ENCODE data around the gene PREX1. TPM values are rescaled to one million over a fixed set of nuclear protein-coding genes. Genes with fewer than 3 reads are reported as not detected.

PREX1 gene
- total RNA-seq, 1 experiment from 2014 or later: 20.0 TPM

- DNase-seq (ENCODE audit: low read depth, low spot score) (no peak), ATAC-seq (no peak)
- TF ChIP-seq SIN3A (IDR thresholded peaks at IDR 0.05; ENCODE audit: borderline replicate concordance, insufficient read depth, low read depth, low read length) (no peak), CTCF (IDR thresholded peaks at IDR 0.05) (no peak), POLR2AphosphoS5 (IDR thresholded peaks at IDR 0.05; ENCODE audit: low read depth, low read length) (no peak), TCF7L2 (IDR thresholded peaks at IDR 0.05; ENCODE audit: low read depth, low read length) (no peak)
- TF ChIP-seq, protein P1, sequence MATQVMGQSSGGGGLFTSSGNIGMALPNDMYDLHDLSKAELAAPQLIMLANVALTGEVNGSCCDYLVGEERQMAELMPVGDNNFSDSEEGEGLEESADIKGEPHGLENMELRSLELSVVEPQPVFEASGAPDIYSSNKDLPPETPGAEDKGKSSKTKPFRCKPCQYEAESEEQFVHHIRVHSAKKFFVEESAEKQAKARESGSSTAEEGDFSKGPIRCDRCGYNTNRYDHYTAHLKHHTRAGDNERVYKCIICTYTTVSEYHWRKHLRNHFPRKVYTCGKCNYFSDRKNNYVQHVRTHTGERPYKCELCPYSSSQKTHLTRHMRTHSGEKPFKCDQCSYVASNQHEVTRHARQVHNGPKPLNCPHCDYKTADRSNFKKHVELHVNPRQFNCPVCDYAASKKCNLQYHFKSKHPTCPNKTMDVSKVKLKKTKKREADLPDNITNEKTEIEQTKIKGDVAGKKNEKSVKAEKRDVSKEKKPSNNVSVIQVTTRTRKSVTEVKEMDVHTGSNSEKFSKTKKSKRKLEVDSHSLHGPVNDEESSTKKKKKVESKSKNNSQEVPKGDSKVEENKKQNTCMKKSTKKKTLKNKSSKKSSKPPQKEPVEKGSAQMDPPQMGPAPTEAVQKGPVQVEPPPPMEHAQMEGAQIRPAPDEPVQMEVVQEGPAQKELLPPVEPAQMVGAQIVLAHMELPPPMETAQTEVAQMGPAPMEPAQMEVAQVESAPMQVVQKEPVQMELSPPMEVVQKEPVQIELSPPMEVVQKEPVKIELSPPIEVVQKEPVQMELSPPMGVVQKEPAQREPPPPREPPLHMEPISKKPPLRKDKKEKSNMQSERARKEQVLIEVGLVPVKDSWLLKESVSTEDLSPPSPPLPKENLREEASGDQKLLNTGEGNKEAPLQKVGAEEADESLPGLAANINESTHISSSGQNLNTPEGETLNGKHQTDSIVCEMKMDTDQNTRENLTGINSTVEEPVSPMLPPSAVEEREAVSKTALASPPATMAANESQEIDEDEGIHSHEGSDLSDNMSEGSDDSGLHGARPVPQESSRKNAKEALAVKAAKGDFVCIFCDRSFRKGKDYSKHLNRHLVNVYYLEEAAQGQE (IDR thresholded peaks at IDR 0.05; ENCODE audit: insufficient read depth in 1 of 2, low read depth in 2 of 2, low read length in 1 of 2): no peak
- H3K4me3 ChIP-seq (ENCODE audit: low read depth in 2 of 2, low read length in 2 of 2): no peak overlapping the region
- in situ Hi-C loops (cut with HindIII; ENCODE audit: low pct_unique_long_range_greater_than_20kb, low sequenced_read_pairs): no loop called here
- H3K4me1 ChIP-seq (ENCODE audit: control insufficient read depth, insufficient read depth, low read length): no peaks in the 10 kb centered on the region
- H3K36me3 ChIP-seq (ENCODE audit: control insufficient read depth, insufficient read depth, low read length): no peaks in the 10 kb centered on the region
- ChIA-PET CTCF (no interaction called here), POLR2A (no interaction called here)
- H3K27me3 ChIP-seq (ENCODE audit: control insufficient read depth, insufficient read depth, low read length): no peaks in the 10 kb centered on the region
- BruUV-seq (replicated peaks): no TSS peak
- intact Hi-C loops (cut with micrococcal nuclease; ENCODE audit: unreplicated experiment): no loop called here
- no peaks in the 10 kb centered on the region for H3K9me3 ChIP-seq (ENCODE audit: control insufficient read depth, insufficient read depth, low read depth, low read length)
- H3K27ac ChIP-seq (ENCODE audit: low read length): no peak overlapping the region
These were observed 94.5 kb downstream of the PREX1 start for GRCh38 chr20:48733296-48733790.

DNA sequence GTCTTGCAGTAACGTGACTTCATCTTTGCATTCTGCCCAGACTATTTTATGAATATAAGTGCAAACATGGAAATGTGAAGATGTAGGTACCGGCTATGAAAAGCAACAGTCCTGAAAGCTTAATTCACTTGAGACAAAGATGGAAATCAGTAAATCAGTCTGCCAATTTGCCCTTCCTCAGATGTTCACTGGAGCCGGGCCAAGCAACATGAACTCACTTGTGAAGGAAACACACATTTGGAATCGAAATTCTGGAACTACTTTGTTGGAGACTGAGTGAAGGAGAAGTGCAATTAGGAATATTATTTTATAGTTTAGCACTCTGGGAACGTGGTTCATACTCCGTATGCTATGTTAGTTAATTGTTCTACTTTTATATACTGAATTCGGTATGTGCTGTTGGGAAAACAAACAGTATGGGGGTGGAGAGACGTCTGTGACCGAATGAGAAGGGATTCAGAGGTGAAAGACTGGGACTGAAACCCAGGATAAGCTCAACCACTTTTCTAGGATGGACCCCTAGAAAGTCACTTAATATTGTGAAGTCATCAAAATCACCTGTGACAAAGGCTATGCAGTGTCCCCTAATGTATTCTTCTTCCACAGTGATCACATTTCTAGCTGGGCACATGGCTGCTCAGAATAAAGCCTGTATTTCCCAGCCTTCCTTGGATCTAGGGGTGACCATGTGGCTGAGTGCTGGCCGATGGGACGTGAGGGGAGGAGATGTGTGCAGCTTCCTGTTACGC, 95.5 kb downstream of the PREX1 start:
- DNase-seq (ENCODE audit: low read depth, low spot score) (no peak), ATAC-seq (no peak)
- Histone ChIP-seq H3K27ac (ENCODE audit: low read length) (no peak overlapping the region), H3K9me3 (ENCODE audit: control insufficient read depth, insufficient read depth, low read depth, low read length) (no peaks in the 10 kb centered on the region), H3K4me3 (ENCODE audit: low read depth in 2 of 2, low read length in 2 of 2) (no peak overlapping the region), H3K4me1 (ENCODE audit: control insufficient read depth, insufficient read depth, low read length) (no peaks in the 10 kb centered on the region), H3K36me3 (ENCODE audit: control insufficient read depth, insufficient read depth, low read length) (no peaks in the 10 kb centered on the region), H3K27me3 (ENCODE audit: control insufficient read depth, insufficient read depth, low read length) (no peaks in the 10 kb centered on the region)
- in situ Hi-C loops (cut with HindIII; ENCODE audit: low pct_unique_long_range_greater_than_20kb, low sequenced_read_pairs) (no loop called here), intact Hi-C loops (cut with micrococcal nuclease; ENCODE audit: unreplicated experiment) (no loop called here)
- ChIA-PET POLR2A (no interaction called here), CTCF (no interaction called here)
- no peak for TF ChIP-seq CTCF (IDR thresholded peaks at IDR 0.05)
- TF ChIP-seq, protein P1 (IDR thresholded peaks at IDR 0.05; ENCODE audit: insufficient read depth in 1 of 2, low read depth in 2 of 2, low read length in 1 of 2): no peak
- no peak for TF ChIP-seq POLR2AphosphoS5 (IDR thresholded peaks at IDR 0.05; ENCODE audit: low read depth, low read length)
- no peak for TF ChIP-seq SIN3A (IDR thresholded peaks at IDR 0.05; ENCODE audit: borderline replicate concordance, insufficient read depth, low read depth, low read length)
- TF ChIP-seq TCF7L2 (IDR thresholded peaks at IDR 0.05; ENCODE audit: low read depth, low read length): no peak
- no TSS peak for BruUV-seq (replicated peaks)

Data from Panc1 (cell line).